ENCODE measurements around the gene PRADC1.

DNA sequence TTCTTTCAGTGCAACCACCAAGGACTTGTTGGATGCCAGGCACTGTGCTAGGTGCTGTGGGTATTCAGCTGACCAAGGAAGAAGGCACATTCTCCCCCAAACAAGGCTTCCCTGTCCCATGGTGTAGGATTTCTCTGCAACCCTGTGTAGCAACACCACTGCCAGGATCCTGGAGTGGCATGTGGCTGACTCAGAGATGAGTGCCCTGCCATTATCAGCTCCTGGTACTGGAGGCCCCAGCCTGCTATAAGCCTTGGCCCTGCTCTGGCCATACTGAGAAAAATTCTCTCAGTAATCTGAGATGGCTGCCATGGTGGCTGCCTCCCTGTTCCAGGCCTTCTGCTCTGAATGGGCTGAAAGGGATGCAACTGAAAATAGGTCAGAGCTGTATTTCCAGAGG is 14.7 kb downstream of the PRADC1 start:
- no peak for TF ChIP-seq EZH2 (IDR thresholded peaks at IDR 0.05; ENCODE audit: insufficient read depth, poor library complexity, severe bottlenecking)
- TF ChIP-seq EZH2phosphoT487 (IDR thresholded peaks at IDR 0.05; ENCODE audit: insufficient read depth, low read depth), result no peak

All from GM23248 (cell line).